HG02763 (cell line): ENCODE measurements around the gene ZNF208.
"Not testable (repeated sequence)": the region's sequence is repeated elsewhere in the genome, so short reads cannot be mapped to it uniquely, and the experiment has no call there.

Experiments
- ATAC-seq: cut with Tn5 transposase; IDR thresholded peaks from one replicate; pipeline ENCODE4 v1.9.1; 2021; ENCODE audit warnings: mild to moderate bottlenecking, moderate library complexity; ENCODE audit not compliant: unreplicated experiment

The ZNF208 gene

GRCh38 chr19:22010437-22011143, at the start of gene ZNF208:
ZNF208 (minus strand) TSS chr19:22010943; CDS start chr19:22010794, 149 bp downstream.
- ATAC-seq, result not testable (repeated sequence)

- peak; percentile 16 for ATAC-seq
Observed at GRCh38 chr19:22052644-22053013, 41.9 kb upstream of the ZNF208 start.

GRCh38 chr19:22041151-22041550, 30.4 kb upstream of the ZNF208 start:
- ATAC-seq, result not testable (repeated sequence)

- ATAC-seq, result no peak
Observed at GRCh38 chr19:22030680-22031079, 19.9 kb upstream of the ZNF208 start.

GRCh38 chr19:22026687-22027086, 15.9 kb upstream of the ZNF208 start:
- ATAC-seq, result no peak

- not testable (repeated sequence) for ATAC-seq
Observed at GRCh38 chr19:22025539-22025938, 14.8 kb upstream of the ZNF208 start.

- no peak for ATAC-seq
Observed at GRCh38 chr19:21970466-21970865, 40.3 kb downstream of the ZNF208 start.

- ATAC-seq, result no peak
Observed at GRCh38 chr19:21947775-21948174, 63.0 kb downstream of the ZNF208 start.

GRCh38 chr19:21940684-21941083, 70.1 kb downstream of the ZNF208 start:
- ATAC-seq, result no peak

- ATAC-seq, result no peak
Observed at GRCh38 chr19:21934593-21934992, 76.2 kb downstream of the ZNF208 start.

GRCh38 chr19:21934131-21934530, 76.6 kb downstream of the ZNF208 start:
- ATAC-seq, result no peak

GRCh38 chr19:21922276-21922675, 88.5 kb downstream of the ZNF208 start:
- ATAC-seq, result no peak

- no peak for ATAC-seq
Observed at GRCh38 chr19:21921691-21922180, 89.0 kb downstream of the ZNF208 start.

GRCh38 chr19:21915411-21915810, 95.3 kb downstream of the ZNF208 start:
- no peak for ATAC-seq

GRCh38 chr19:21912654-21913053, 98.1 kb downstream of the ZNF208 start:
- no peak for ATAC-seq

- no peak for ATAC-seq
Observed at GRCh38 chr19:21910318-21910717, 100.4 kb downstream of the ZNF208 start.

GRCh38 chr19:21908066-21908465, 102.7 kb downstream of the ZNF208 start:
- no peak for ATAC-seq

- no peak for ATAC-seq
Observed at GRCh38 chr19:21907516-21907915, 103.2 kb downstream of the ZNF208 start.

GRCh38 chr19:21902571-21902970, 108.2 kb downstream of the ZNF208 start:
- ATAC-seq, result no peak

GRCh38 chr19:21901861-21902260, 108.9 kb downstream of the ZNF208 start:
- no peak for ATAC-seq

- no peak for ATAC-seq
Observed at GRCh38 chr19:21900401-21900800, 110.3 kb downstream of the ZNF208 start.

GRCh38 chr19:21891086-21891485, 119.7 kb downstream of the ZNF208 start:
- ATAC-seq, result no peak

- not testable (repeated sequence) for ATAC-seq
Observed at GRCh38 chr19:21890017-21890416, 120.7 kb downstream of the ZNF208 start.
